EL (cell line): ENCODE measurements around the gene TMEM204.

Experiments
- DNase-seq: peaks from one replicate; pipeline ENCODE4 v3.0.0-alpha.2; 2016

Gene TMEM204

GRCh38 chr16:1601031-1601430 is 67.6 kb downstream of the TMEM204 start:
- no peak for DNase-seq

GRCh38 chr16:1601489-1601888 is 68.0 kb downstream of the TMEM204 start:
- DNase-seq, result no peak

DNA sequence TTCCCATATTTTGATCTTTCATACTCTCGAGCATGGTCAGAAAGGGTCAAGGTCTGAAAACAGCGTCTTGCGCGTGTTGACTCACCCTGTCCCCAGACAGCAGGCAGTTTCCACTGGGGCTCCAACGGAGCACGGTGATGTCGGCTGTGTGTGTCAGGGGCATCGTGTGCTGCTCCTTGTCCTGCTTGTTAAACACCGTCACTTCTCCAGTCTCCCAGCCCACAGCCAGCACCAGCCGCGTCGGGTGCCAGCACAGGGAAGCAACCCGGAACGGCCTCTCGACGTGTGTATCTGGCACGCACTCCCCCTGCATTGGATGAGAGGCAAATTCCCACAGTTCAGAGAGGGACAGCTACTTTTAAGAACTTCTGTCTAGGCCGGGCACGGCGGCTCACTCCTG is 68.8 kb downstream of the TMEM204 start:
- no peak for DNase-seq
